ENCODE data around the gene SIGLEC12.
"Not testable (repeated sequence)": the region's sequence is repeated elsewhere in the genome, so short reads cannot be mapped to it uniquely, and the experiment has no call there.

SIGLEC12 gene

GRCh38 chr19:51461723-51462161 lies 39.9 kb downstream of the SIGLEC12 start:
- in situ Hi-C loops (cut with MboI; ENCODE audit: low sequenced_read_pairs) = loop anchor here (25.0 kb wide), 1 partner anchor 326 kb away; the partner anchor contains the start of gene FPR3

DNA sequence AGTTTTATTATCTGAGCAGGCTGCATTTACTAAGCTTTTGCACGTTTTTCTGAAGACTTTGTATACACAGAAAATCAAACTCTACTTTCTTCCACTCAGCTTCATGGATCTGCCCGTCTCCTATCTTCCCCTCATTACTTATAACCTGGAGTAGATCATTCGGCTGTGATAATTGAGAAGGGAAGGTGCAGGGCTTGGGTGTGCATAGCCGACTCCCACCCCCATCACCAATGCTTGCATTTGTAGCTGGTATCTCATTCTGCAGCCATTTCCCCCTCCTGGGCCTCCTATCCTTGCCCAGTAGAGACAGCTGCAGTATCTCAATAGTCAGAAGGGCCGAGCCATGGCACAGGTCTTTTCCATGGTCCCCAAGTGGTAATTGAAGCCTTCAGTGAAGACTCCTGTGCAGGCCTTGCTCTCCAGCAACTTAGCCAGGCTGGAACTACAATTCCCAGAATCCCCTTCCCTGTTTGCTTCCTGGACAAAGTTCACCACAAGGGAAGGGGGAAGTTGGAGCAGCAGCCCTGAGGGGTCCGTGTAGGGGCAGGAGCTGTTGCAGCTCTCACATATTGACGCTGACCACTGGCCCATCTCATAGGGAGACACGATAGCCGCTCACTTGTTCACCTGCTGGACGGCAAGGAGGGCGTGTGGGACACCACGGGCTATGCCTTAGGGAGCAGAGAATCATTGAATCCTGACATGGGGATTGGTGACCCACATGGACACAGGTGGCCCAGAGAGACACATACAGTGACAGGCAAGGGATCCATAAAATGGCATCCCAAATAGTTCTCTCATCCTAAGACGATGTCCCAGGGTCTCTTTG lies 41.2 kb downstream of the SIGLEC12 start:
- in situ Hi-C loops (cut with MboI; ENCODE audit: low sequenced_read_pairs) = loop anchor here (25.0 kb wide), 1 partner anchor 327 kb away; the partner anchor contains the start of gene FPR3

GRCh38 chr19:51458899-51459505 lies 42.6 kb downstream of the SIGLEC12 start:
- in situ Hi-C loops (cut with MboI; ENCODE audit: low sequenced_read_pairs) = loop anchor here (25.0 kb wide), 1 partner anchor 328 kb away; the partner anchor contains the start of gene FPR3

GRCh38 chr19:51458051-51458645 lies 43.5 kb downstream of the SIGLEC12 start, which contains the start of gene SIGLEC8:
SIGLEC8 (minus strand) TSS chr19:51458454; CDS start chr19:51458387, 67 bp downstream.
- in situ Hi-C loops (cut with MboI; ENCODE audit: low sequenced_read_pairs) = loop anchor here (25.0 kb wide), 1 partner anchor 329 kb away; the partner anchor contains the start of gene FPR3

DNA sequence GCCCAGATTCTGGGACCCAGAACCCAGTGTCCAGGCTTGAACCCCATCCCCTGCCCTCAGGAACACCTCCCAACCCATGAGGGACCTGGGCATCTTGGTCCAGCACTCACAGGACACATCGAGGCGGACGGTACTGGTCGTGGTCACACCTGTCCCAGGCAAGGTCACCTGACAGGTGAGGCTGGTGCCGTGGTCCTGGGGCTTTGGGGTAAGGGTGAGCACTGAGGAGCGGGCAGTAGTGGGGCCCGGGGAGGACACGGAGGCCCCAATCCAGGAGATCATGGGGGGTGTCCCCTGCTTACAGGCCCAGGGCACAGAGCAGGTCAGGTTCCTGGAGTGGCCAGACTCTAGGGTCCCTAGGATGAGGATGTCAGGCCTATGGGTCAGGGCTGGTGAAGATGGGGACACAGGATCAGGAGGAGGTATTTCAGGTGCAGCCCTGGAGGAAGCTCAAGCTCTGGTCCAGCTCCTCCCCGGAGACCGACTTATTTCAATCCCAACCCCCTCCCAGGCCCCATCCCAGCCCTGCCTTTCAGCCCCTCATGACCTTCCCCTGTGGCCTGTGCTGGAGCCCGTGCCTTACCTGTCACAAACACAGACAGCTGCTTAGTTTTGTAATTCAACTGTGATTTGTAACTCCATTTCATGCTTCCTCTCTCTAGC lies 44.1 kb downstream of the SIGLEC12 start:
- in situ Hi-C loops (cut with MboI; ENCODE audit: low sequenced_read_pairs) = loop anchor here (25.0 kb wide), 1 partner anchor 330 kb away; the partner anchor contains the start of gene FPR3

- in situ Hi-C loops (cut with MboI; ENCODE audit: low sequenced_read_pairs) = loop anchor here (25.0 kb wide), 1 partner anchor 331 kb away; the partner anchor contains the start of gene FPR3
Observed at GRCh38 chr19:51456541-51457290, 44.9 kb downstream of the SIGLEC12 start.

DNA sequence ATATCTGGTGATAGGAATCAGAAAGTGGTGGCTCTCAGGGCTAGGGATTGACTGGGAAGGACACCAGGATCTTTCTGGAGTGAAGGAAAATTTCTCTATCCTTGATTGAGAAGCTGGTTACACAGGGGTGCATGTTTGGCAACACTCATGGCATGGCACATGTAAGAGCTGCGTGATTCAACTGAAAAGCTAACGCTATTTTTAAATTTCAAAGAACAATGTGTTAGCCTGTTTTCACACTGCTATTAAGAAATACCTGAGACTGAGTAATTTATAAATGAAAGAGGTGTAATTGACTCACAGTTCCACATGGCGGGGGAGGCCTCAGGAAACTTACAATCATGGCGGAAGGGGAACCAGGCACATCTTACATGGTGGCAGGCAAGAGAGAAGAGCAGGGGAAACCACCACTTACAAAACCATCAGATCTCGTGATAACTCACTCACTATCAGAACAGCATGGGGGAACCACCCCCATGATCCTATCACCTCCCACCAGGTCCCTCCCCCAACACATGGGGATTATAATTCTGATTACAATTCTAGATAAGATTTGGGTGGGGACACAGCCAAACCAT lies 50.8 kb downstream of the SIGLEC12 start:
- in situ Hi-C loops (cut with MboI; ENCODE audit: low sequenced_read_pairs) = loop anchor here (25.0 kb wide), 1 partner anchor 336 kb away; the partner anchor contains the start of gene FPR3

DNA sequence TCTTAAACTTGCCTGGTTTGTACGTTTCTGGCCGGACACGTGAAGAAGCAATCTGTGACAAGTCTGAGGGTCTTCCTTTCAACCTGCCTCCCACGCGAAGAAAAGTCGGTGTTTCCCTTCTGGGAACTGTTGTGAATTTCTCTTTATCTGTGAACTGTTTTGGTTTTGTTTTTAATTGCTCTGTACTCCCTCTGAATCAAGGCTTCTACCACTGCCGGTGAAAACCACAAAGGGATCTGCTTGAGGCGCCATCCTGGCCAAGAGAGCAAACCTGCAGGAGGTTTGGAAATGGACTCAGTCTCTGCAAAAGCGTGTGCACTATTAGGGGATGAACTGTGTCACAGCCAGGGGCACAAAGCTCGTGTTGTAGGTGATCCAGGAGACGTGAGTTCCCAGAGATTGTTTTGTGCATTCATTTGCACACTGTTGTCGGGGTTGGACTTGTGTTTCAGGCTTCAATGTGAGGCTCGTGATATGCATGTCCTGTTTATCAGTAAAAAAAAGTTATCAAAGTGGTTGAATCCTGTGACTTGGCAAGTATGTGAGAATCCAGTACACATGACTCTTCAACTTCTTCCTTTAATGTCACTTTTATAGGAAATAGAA lies 53.1 kb downstream of the SIGLEC12 start:
- in situ Hi-C loops (cut with MboI; ENCODE audit: low sequenced_read_pairs) = no loop called here

DNA sequence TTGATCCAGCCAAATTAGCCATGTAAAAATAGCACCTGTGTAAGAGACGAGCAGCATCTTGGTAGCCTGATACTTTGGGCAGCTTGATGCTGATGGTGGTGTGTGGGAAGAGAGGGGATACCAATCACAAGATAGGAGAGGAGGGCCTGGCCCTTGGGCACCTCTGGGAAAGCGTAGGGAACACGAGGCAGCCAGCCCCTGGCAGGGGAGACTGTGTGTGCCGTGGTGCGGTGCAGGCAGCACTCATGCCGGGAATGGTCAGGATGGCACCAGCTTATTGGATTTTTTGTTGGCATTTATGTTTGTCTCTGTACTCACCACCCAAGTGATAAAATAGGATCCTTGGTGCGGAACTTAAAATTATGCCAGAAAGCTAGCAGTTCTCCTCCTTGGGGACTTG lies 53.6 kb downstream of the SIGLEC12 start:
- in situ Hi-C loops (cut with MboI; ENCODE audit: low sequenced_read_pairs) = no loop called here

- in situ Hi-C loops (cut with MboI; ENCODE audit: low sequenced_read_pairs) = not testable (repeated sequence)
Observed at GRCh38 chr19:51447510-51447909, 54.1 kb downstream of the SIGLEC12 start.

- in situ Hi-C loops (cut with MboI; ENCODE audit: low sequenced_read_pairs) = no loop called here
Observed at GRCh38 chr19:51441410-51442390, 59.9 kb downstream of the SIGLEC12 start.
